Activated CD8-positive, alpha-beta T cell treated with anti-CD3 and anti-CD28 coated beads for 36 hours (primary cell): ENCODE measurements around the gene MSX2. TPM values are rescaled to one million over a fixed set of nuclear protein-coding genes. Genes with fewer than 3 reads are reported as not detected.

ENCODE experiments used
- ATAC-seq: fragments of 200-7000 bp; cut with Tn5 transposase; one replicate; pipeline ENCODE4 v1.10.0; 2021; ENCODE audit warnings: mild to moderate bottlenecking, moderate library complexity
- CTCF ChIA-PET: fragments of 350-600 bp; sonication (Branson Sonifier 250); formaldehyde crosslinking; loops from one replicate; lab custom pipeline; 2021; ENCODE audit warnings: antibody characterized with exemption; lab: Charles Lee
- POLR2A ChIA-PET: fragments of 350-600 bp; sonication (Branson Sonifier 250); formaldehyde crosslinking; loops from one replicate; lab custom pipeline; 2021; ENCODE audit warnings: antibody characterized with exemption; lab: Charles Lee
- DNase-seq: peaks from one replicate; pipeline ENCODE4 v3.0.0-alpha.2; 2020
- H3K27ac Mint-ChIP-seq: one replicate; pipeline ENCODE4 v1.8.0; 2021; ENCODE audit warnings: mild to moderate bottlenecking, mixed read lengths
- H3K27me3 Mint-ChIP-seq: one replicate; pipeline ENCODE4 v1.8.0; 2021; ENCODE audit warnings: mixed read lengths
- H3K36me3 Mint-ChIP-seq: one replicate; pipeline ENCODE4 v1.8.0; 2021; ENCODE audit warnings: low read depth, mixed read lengths
- H3K4me1 Mint-ChIP-seq: one replicate; pipeline ENCODE4 v1.8.0; 2021; ENCODE audit warnings: low read depth, mixed read lengths
- H3K4me3 Mint-ChIP-seq: one replicate; pipeline ENCODE4 v1.8.0; 2021; ENCODE audit warnings: mild to moderate bottlenecking, moderate library complexity, mixed read lengths
- H3K9me3 Mint-ChIP-seq: one replicate; pipeline ENCODE4 v1.8.0; 2021; ENCODE audit warnings: mixed read lengths
- CTCF ChIP-seq: fragments of 200-600 bp; IDR thresholded peaks from one replicate; pipeline ENCODE4 v1.8.0; 2022; ENCODE audit warnings: antibody characterized with exemption, mild to moderate bottlenecking
- intact Hi-C: fragments of 100-400 bp; cut with micrococcal nuclease; formaldehyde crosslinking; loops from one replicate; pipeline ENCODE4 v1.10.0; 2022
- total RNA-seq, 2 experiments: library from RNA; stranded (reverse); gene quantifications; one replicate each; pipeline ENCODE4 v1.2.3, GENCODE V29; 2021

MSX2 gene
- total RNA-seq, 2 experiments from 2014 or later = not detected

GRCh38 chr5:174687503-174687902 is 36.9 kb upstream of the MSX2 start:
- H3K27ac Mint-ChIP-seq = no peak overlapping the region
- H3K36me3 Mint-ChIP-seq = no peaks in the 10 kb centered on the region
- intact Hi-C loops = no loop called here
- ATAC-seq = no peak
- peaks cover 4% of the 10 kb centered on the region for H3K9me3 Mint-ChIP-seq
- no peak for TF ChIP-seq CTCF
- CTCF ChIA-PET = no interaction called here
- H3K4me3 Mint-ChIP-seq = no peak overlapping the region
- peaks cover 44% of the 10 kb centered on the region for H3K27me3 Mint-ChIP-seq
- DNase-seq = no peak
- H3K4me1 Mint-ChIP-seq = peaks cover 1% of the 10 kb centered on the region
- POLR2A ChIA-PET = no interaction called here

GRCh38 chr5:174688441-174689354 is 35.7 kb upstream of the MSX2 start:
- POLR2A ChIA-PET = interaction anchor here (0.6 kb wide), 1 partner anchor 23 kb away, joined by 4 read pairs; no protein-coding TSS in a partner anchor
- H3K27ac Mint-ChIP-seq = no peak overlapping the region
- intact Hi-C loops = no loop called here

GRCh38 chr5:174690271-174690670 is 34.1 kb upstream of the MSX2 start:
- H3K4me3 Mint-ChIP-seq = no peak overlapping the region
- POLR2A ChIA-PET = no interaction called here
- no peak for TF ChIP-seq CTCF

More at GRCh38 chr5:174688441-174689354, 35.7 kb upstream of the MSX2 start:
- H3K27me3 Mint-ChIP-seq = peaks cover 52% of the 10 kb centered on the region
- DNase-seq = no peak
- ATAC-seq = no peak
- peaks cover 4% of the 10 kb centered on the region for H3K4me1 Mint-ChIP-seq
- no peak for TF ChIP-seq CTCF
- peaks cover 4% of the 10 kb centered on the region for H3K9me3 Mint-ChIP-seq
- H3K36me3 Mint-ChIP-seq = no peaks in the 10 kb centered on the region
- CTCF ChIA-PET = no interaction called here
- no peak overlapping the region for H3K4me3 Mint-ChIP-seq

GRCh38 chr5:174692381-174692780 is 32.0 kb upstream of the MSX2 start:
- ChIA-PET POLR2A (no interaction called here), CTCF (no interaction called here)
- Mint-ChIP-seq H3K27me3 (peaks cover 57% of the 10 kb centered on the region), H3K4me3 (no peak overlapping the region), H3K27ac (no peak overlapping the region), H3K9me3 (no peaks in the 10 kb centered on the region), H3K36me3 (no peaks in the 10 kb centered on the region), H3K4me1 (peaks cover 4% of the 10 kb centered on the region)
- no peak for DNase-seq
- TF ChIP-seq CTCF = no peak
- no peak for ATAC-seq
- intact Hi-C loops = no loop called here

More at GRCh38 chr5:174690271-174690670, 34.1 kb upstream of the MSX2 start:
- Mint-ChIP-seq H3K27me3 (peaks cover 58% of the 10 kb centered on the region), H3K9me3 (no peaks in the 10 kb centered on the region), H3K27ac (no peak overlapping the region), H3K4me1 (peaks cover 4% of the 10 kb centered on the region), H3K36me3 (no peaks in the 10 kb centered on the region)
- intact Hi-C loops = no loop called here
- CTCF ChIA-PET = no interaction called here
- DNase-seq (no peak), ATAC-seq (no peak)

- ChIA-PET CTCF (no interaction called here), POLR2A (no interaction called here)
- ATAC-seq = no peak
- TF ChIP-seq CTCF = no peak
- Mint-ChIP-seq H3K27me3 (peaks cover 53% of the 10 kb centered on the region), H3K36me3 (no peaks in the 10 kb centered on the region), H3K4me3 (no peak overlapping the region), H3K4me1 (peaks cover 4% of the 10 kb centered on the region), H3K27ac (no peak overlapping the region), H3K9me3 (no peaks in the 10 kb centered on the region)
- intact Hi-C loops = no loop called here
- no peak for DNase-seq
Observed at GRCh38 chr5:174692982-174693422, 31.4 kb upstream of the MSX2 start.
